Activated T-helper 1 cell treated with anti-CD3 and anti-CD28 coated beads, Interleukin-2, amount 50 U/mL, for 16 hours (primary cell): ENCODE data around the gene SUSD4.

Experiments used
- DNase-seq, 2 donors: peaks; one replicate each; pipeline ENCODE4 v3.0.0-alpha.2; 2020; ENCODE audit warnings: low read depth in 1 of 2, low spot score in 1 of 2

Gene SUSD4

GRCh38 chr1:223189525-223189902 is 174.5 kb downstream of the SUSD4 start:
- DNase-seq, result no peak

- no peak for DNase-seq
These were observed 175.2 kb downstream of the SUSD4 start for GRCh38 chr1:223188618-223189356.

- DNase-seq, result no peak
These were observed 177.2 kb downstream of the SUSD4 start for GRCh38 chr1:223186800-223187199.

- no peak for DNase-seq
These were observed 180.6 kb downstream of the SUSD4 start for GRCh38 chr1:223183268-223183862.

GRCh38 chr1:223180731-223181321 is 183.2 kb downstream of the SUSD4 start:
- no peak for DNase-seq

GRCh38 chr1:223179786-223180185 is 184.2 kb downstream of the SUSD4 start:
- DNase-seq, result no peak

- no peak for DNase-seq
These were observed 184.7 kb downstream of the SUSD4 start for GRCh38 chr1:223179280-223179679.

- DNase-seq, result no peak
These were observed 186.3 kb downstream of the SUSD4 start for GRCh38 chr1:223177681-223178080.

GRCh38 chr1:223176437-223176836 is 187.5 kb downstream of the SUSD4 start:
- DNase-seq, result no peak

- no peak for DNase-seq
These were observed 188.3 kb downstream of the SUSD4 start for GRCh38 chr1:223175633-223176032.

- no peak for DNase-seq
These were observed 188.9 kb downstream of the SUSD4 start for GRCh38 chr1:223175032-223175431.
